HG03175 (cell line): ENCODE measurements around the gene SYMPK.

Source experiments
- ATAC-seq: cut with Tn5 transposase; IDR thresholded peaks from one replicate; pipeline ENCODE4 v1.9.1; 2021; ENCODE audit warnings: mild to moderate bottlenecking, moderate library complexity; ENCODE audit not compliant: unreplicated experiment

Gene SYMPK

GRCh38 chr19:45782820-45783785 lies 79.8 kb downstream of the SYMPK start:
- ATAC-seq: no peak

- no peak for ATAC-seq
Observed at GRCh38 chr19:45782162-45782691, 80.7 kb downstream of the SYMPK start, which contains the start of gene DMPK. TSS of gene DMPK (minus strand) at chr19:45782490. CDS start at chr19:45782352, 138 bp downstream.

GRCh38 chr19:45781214-45782161 lies 81.5 kb downstream of the SYMPK start:
- no peak for ATAC-seq

- ATAC-seq: no peak
Observed at GRCh38 chr19:45780448-45781213, 82.3 kb downstream of the SYMPK start.

GRCh38 chr19:45780146-45780447 lies 82.8 kb downstream of the SYMPK start:
- no peak for ATAC-seq

- ATAC-seq: peak; percentile 74
Observed at GRCh38 chr19:45779231-45780145, 83.5 kb downstream of the SYMPK start.

GRCh38 chr19:45778010-45778661 lies 84.8 kb downstream of the SYMPK start:
- ATAC-seq: no peak

- no peak for ATAC-seq
Observed at GRCh38 chr19:45777395-45777961, 85.5 kb downstream of the SYMPK start.

GRCh38 chr19:45774765-45775164 lies 88.2 kb downstream of the SYMPK start:
- no peak for ATAC-seq

- no peak for ATAC-seq
Observed at GRCh38 chr19:45773384-45773783, 89.6 kb downstream of the SYMPK start.

- ATAC-seq: no peak
Observed at GRCh38 chr19:45772912-45773311, 90.0 kb downstream of the SYMPK start.

GRCh38 chr19:45772130-45772840 lies 90.7 kb downstream of the SYMPK start:
- ATAC-seq: no peak

- no peak for ATAC-seq
Observed at GRCh38 chr19:45771311-45771933, 91.5 kb downstream of the SYMPK start.

- ATAC-seq: peak; percentile 61
Observed at GRCh38 chr19:45770192-45771101, 92.5 kb downstream of the SYMPK start.

GRCh38 chr19:45769821-45770191 lies 93.1 kb downstream of the SYMPK start:
- no peak for ATAC-seq

GRCh38 chr19:45768984-45769782 lies 93.8 kb downstream of the SYMPK start, which contains the start of gene SIX5:
TSS of gene SIX5 (minus strand) at chr19:45769252. CDS start at chr19:45768844, 408 bp downstream.
- peak; percentile 48 for ATAC-seq
